NCI-H748 (cell line): Measurements from ENCODE around the gene CCNQ.

Experiments
- DNase-seq: peaks from one replicate; lab custom pipeline; 2025; ENCODE audit not compliant: unreplicated experiment; lab: John Stamatoyannopoulos, UW

The CCNQ gene

DNA sequence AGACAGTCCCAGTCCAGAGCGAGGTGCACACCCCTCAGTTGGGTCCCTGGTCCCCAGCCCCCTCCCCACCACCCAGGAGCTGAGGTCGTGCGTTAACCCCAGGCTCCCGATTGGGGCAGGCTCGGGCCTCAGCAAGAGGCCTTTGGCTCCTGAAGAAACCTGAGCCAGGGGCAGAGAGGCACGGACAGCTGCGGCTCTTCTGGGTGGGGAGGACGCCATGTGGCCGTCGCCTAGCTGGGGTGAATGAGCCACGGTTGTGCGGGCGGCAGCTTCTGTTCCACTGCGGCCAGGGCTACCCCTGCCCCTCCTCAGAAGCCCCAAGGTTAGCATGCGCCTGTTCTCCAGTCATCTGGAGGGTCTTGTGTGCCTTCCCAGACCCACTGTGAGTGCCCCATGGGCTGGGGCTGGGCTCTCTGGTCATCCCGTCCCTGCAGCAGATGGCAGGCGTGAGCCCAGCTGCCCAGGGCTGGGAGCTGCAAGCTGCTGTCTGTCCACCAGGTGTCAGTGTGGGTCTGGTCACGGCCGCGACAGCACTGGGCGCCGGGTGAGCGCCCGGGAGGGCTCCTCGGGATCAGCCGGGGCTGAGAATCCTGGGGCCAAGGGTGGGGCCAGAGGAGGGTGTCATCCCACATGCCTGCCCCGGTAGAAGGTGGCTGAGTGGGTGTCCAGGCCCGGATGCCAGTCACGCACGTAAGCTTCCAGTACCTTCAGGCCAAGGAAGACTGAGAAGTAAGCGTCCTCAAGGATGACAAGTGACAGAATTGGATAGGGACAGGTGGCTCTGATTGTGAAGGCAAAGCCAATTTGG lies 59.6 kb downstream of the CCNQ start:
- peak; percentile 58 for DNase-seq

GRCh38 chrX:153538424-153538823 lies 60.5 kb downstream of the CCNQ start:
- no peak for DNase-seq
